ENCODE results near the gene RPS6KC1.

RPS6KC1 gene

DNA sequence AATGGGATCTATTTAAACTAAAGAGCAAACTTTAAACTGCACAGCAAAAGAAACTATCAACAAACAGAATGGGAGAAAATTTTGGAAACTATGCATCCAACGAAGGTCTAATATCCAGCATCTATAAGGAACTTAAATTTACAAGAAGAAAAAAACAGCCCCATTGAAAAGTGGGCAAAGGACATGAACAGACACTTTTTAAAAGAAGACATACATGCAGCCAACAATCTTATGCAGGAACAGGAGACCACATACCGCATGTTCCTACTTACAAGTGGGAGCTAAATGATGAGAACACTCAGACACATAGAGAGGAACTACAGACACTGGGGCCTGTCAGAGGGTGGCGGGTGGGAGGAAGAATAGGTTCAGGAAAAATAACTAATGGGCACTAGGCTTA is 149.6 kb downstream of the RPS6KC1 start:
- no peak for TF ChIP-seq CREB1 (IDR thresholded peaks at IDR 0.05; ENCODE audit: low read depth)
- TF ChIP-seq ZBTB7A (IDR thresholded peaks at IDR 0.05; ENCODE audit: low read depth): no peak
- TF ChIP-seq, protein P1, sequence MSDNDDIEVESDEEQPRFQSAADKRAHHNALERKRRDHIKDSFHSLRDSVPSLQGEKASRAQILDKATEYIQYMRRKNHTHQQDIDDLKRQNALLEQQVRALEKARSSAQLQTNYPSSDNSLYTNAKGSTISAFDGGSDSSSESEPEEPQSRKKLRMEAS (IDR thresholded peaks at IDR 0.05): no peak
- no peak for TF ChIP-seq YY1 (IDR thresholded peaks at IDR 0.05; ENCODE audit: low read depth)
- TF ChIP-seq FOXM1 (IDR thresholded peaks at IDR 0.05; ENCODE audit: borderline replicate concordance, low read depth): no peak
- no peak for TF ChIP-seq TCF12 (IDR thresholded peaks at IDR 0.05; ENCODE audit: low read depth)
- TF ChIP-seq EGR1 (IDR thresholded peaks at IDR 0.05): no peak
- no peak for TF ChIP-seq RAD21 (IDR thresholded peaks at IDR 0.05; ENCODE audit: low read depth)
- no peak for TF ChIP-seq NFIC (IDR thresholded peaks at IDR 0.05)
- no peak for TF ChIP-seq CEBPB (IDR thresholded peaks at IDR 0.05)
- TF ChIP-seq EP300 (IDR thresholded peaks at IDR 0.05; ENCODE audit: borderline replicate concordance): no peak
- TF ChIP-seq, protein P2, sequence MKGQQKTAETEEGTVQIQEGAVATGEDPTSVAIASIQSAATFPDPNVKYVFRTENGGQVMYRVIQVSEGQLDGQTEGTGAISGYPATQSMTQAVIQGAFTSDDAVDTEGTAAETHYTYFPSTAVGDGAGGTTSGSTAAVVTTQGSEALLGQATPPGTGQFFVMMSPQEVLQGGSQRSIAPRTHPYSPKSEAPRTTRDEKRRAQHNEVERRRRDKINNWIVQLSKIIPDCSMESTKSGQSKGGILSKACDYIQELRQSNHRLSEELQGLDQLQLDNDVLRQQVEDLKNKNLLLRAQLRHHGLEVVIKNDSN (IDR thresholded peaks at IDR 0.05): no peak
- TF ChIP-seq, protein P3, sequence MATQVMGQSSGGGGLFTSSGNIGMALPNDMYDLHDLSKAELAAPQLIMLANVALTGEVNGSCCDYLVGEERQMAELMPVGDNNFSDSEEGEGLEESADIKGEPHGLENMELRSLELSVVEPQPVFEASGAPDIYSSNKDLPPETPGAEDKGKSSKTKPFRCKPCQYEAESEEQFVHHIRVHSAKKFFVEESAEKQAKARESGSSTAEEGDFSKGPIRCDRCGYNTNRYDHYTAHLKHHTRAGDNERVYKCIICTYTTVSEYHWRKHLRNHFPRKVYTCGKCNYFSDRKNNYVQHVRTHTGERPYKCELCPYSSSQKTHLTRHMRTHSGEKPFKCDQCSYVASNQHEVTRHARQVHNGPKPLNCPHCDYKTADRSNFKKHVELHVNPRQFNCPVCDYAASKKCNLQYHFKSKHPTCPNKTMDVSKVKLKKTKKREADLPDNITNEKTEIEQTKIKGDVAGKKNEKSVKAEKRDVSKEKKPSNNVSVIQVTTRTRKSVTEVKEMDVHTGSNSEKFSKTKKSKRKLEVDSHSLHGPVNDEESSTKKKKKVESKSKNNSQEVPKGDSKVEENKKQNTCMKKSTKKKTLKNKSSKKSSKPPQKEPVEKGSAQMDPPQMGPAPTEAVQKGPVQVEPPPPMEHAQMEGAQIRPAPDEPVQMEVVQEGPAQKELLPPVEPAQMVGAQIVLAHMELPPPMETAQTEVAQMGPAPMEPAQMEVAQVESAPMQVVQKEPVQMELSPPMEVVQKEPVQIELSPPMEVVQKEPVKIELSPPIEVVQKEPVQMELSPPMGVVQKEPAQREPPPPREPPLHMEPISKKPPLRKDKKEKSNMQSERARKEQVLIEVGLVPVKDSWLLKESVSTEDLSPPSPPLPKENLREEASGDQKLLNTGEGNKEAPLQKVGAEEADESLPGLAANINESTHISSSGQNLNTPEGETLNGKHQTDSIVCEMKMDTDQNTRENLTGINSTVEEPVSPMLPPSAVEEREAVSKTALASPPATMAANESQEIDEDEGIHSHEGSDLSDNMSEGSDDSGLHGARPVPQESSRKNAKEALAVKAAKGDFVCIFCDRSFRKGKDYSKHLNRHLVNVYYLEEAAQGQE (IDR thresholded peaks at IDR 0.05; ENCODE audit: low read depth): no peak
- TF ChIP-seq TAF1 (IDR thresholded peaks at IDR 0.05; ENCODE audit: low read depth): no peak
- TF ChIP-seq TEAD4 (IDR thresholded peaks at IDR 0.05): no peak

- TF ChIP-seq CREB1 (IDR thresholded peaks at IDR 0.05; ENCODE audit: low read depth) (no peak), TEAD4 (IDR thresholded peaks at IDR 0.05) (no peak), TCF12 (IDR thresholded peaks at IDR 0.05; ENCODE audit: low read depth) (no peak), EP300 (IDR thresholded peaks at IDR 0.05; ENCODE audit: borderline replicate concordance) (no peak), ZBTB7A (IDR thresholded peaks at IDR 0.05; ENCODE audit: low read depth) (no peak), EGR1 (IDR thresholded peaks at IDR 0.05) (no peak), YY1 (IDR thresholded peaks at IDR 0.05; ENCODE audit: low read depth) (no peak), FOXM1 (IDR thresholded peaks at IDR 0.05; ENCODE audit: borderline replicate concordance, low read depth) (no peak), TAF1 (IDR thresholded peaks at IDR 0.05; ENCODE audit: low read depth) (no peak), CEBPB (IDR thresholded peaks at IDR 0.05) (no peak), RAD21 (IDR thresholded peaks at IDR 0.05; ENCODE audit: low read depth) (no peak), NFIC (IDR thresholded peaks at IDR 0.05) (no peak)
- TF ChIP-seq, protein P2 (IDR thresholded peaks at IDR 0.05): no peak
- TF ChIP-seq, protein P1 (IDR thresholded peaks at IDR 0.05): no peak
- TF ChIP-seq, protein P3 (IDR thresholded peaks at IDR 0.05; ENCODE audit: low read depth): no peak
Measured at GRCh38 chr1:213201380-213202155, 150.5 kb downstream of the RPS6KC1 start.

DNA sequence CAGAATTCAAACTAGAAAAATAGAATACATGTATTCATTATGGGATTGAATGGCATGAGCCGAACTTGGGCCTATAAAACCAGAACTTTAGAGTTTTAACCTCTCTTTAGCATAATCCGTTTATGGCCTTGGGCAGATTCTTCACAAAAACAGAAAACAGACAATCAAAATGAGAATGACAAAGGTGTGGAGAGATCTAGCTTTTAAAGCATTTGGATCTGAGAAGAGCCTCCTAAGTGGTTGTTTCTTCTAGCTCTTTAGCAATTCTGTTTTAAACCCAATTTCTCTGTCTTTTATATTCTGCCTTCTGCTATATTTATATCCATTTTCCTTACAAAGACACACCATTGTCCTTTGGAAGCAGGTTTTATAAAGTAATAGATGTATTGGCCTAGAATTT is 160.2 kb downstream of the RPS6KC1 start:
- TF ChIP-seq, protein P2 (IDR thresholded peaks at IDR 0.05): no peak
- TF ChIP-seq TEAD4 (IDR thresholded peaks at IDR 0.05) (no peak), TAF1 (IDR thresholded peaks at IDR 0.05; ENCODE audit: low read depth) (no peak), ZBTB7A (IDR thresholded peaks at IDR 0.05; ENCODE audit: low read depth) (no peak), CEBPB (IDR thresholded peaks at IDR 0.05) (no peak), TCF12 (IDR thresholded peaks at IDR 0.05; ENCODE audit: low read depth) (no peak), EP300 (IDR thresholded peaks at IDR 0.05; ENCODE audit: borderline replicate concordance) (no peak), RAD21 (IDR thresholded peaks at IDR 0.05; ENCODE audit: low read depth) (no peak), EGR1 (IDR thresholded peaks at IDR 0.05) (no peak), CREB1 (IDR thresholded peaks at IDR 0.05; ENCODE audit: low read depth) (no peak), NFIC (IDR thresholded peaks at IDR 0.05) (no peak), YY1 (IDR thresholded peaks at IDR 0.05; ENCODE audit: low read depth) (no peak)
- TF ChIP-seq, protein P1 (IDR thresholded peaks at IDR 0.05): no peak
- TF ChIP-seq, protein P3 (IDR thresholded peaks at IDR 0.05; ENCODE audit: low read depth): no peak

Measured in Ishikawa (cell line).